OCI-LY1 (cell line): ENCODE results near the gene SLC22A23.

ENCODE experiments used
- H2AFZ ChIP-seq: fragments of 200-600 bp; sonication (generic), shearing (Covaris generic); 2 replicates; pipeline ENCODE4 v1.6.0; 2014; ENCODE audit warnings: antibody characterized with exemption, mild to moderate bottlenecking, low read length
- H3F3A ChIP-seq: fragments of 200-600 bp; sonication (generic), shearing (Covaris generic); 2 replicates; pipeline ENCODE4 v1.6.0; 2014; ENCODE audit warnings: mild to moderate bottlenecking, antibody characterized with exemption, low read length, moderate library complexity; ENCODE audit not compliant: insufficient read depth
- H3K27ac ChIP-seq: fragments of 200-600 bp; sonication (generic); 2 replicates; pipeline ENCODE4 v1.5.1; 2014; ENCODE audit warnings: low read length, mixed run types, mild to moderate bottlenecking, low read depth; ENCODE audit not compliant: poor library complexity, severe bottlenecking
- H3K27me3 ChIP-seq: fragments of 200-600 bp; sonication (generic); 2 replicates; pipeline ENCODE4 v1.6.0; 2014; ENCODE audit warnings: antibody characterized with exemption, mild to moderate bottlenecking, low read length, moderate library complexity; ENCODE audit not compliant: insufficient read depth
- H3K36me3 ChIP-seq: fragments of 200-600 bp; sonication (generic); 2 replicates; pipeline ENCODE4 v1.6.1; 2014; ENCODE audit warnings: mild to moderate bottlenecking, antibody characterized with exemption, low read length, moderate library complexity, mixed read lengths; ENCODE audit not compliant: insufficient read depth
- H3K4me1 ChIP-seq: fragments of 200-600 bp; sonication (generic); 2 replicates; pipeline ENCODE4 v1.5.1; 2014; ENCODE audit warnings: mild to moderate bottlenecking, low read length, moderate library complexity; ENCODE audit not compliant: insufficient read depth, severe bottlenecking
- H3K4me2 ChIP-seq: fragments of 200-600 bp; sonication (generic), shearing (Covaris generic); 2 replicates; pipeline ENCODE4 v1.6.1; 2014; ENCODE audit warnings: low read length
- H3K4me3 ChIP-seq: fragments of 200-600 bp; sonication (generic); 2 replicates; pipeline ENCODE4 v1.5.1; 2014; ENCODE audit warnings: low read length, low read depth, mild to moderate bottlenecking, mixed read lengths; ENCODE audit not compliant: poor library complexity, severe bottlenecking
- H3K79me2 ChIP-seq: fragments of 200-600 bp; shearing (Covaris generic); 2 replicates; pipeline ENCODE4 v1.6.1; 2016; ENCODE audit warnings: mixed run types, low read length, mixed read lengths; ENCODE audit not compliant: insufficient read depth
- H3K9ac ChIP-seq: fragments of 200-600 bp; sonication (generic), shearing (Covaris generic); 2 replicates; pipeline ENCODE4 v1.6.1; 2014; ENCODE audit warnings: mild to moderate bottlenecking, low read length, mixed read lengths
- H3K9me2 ChIP-seq: fragments of 200-600 bp; sonication (generic), shearing (Covaris generic); 2 replicates; pipeline ENCODE4 v1.6.1; 2014; ENCODE audit warnings: low read depth, mild to moderate bottlenecking, low read length, mixed read lengths
- H3K9me3 ChIP-seq: fragments of 200-600 bp; shearing (Covaris generic); 2 replicates; pipeline ENCODE4 v1.6.1; 2014; ENCODE audit warnings: low read length, mixed read lengths
- H4K20me1 ChIP-seq: fragments of 200-600 bp; sonication (generic), shearing (Covaris generic); 2 replicates; pipeline ENCODE4 v1.6.0; 2016; ENCODE audit warnings: mild to moderate bottlenecking, low read length; ENCODE audit not compliant: insufficient read depth
- EZH2 ChIP-seq: fragments of 200-600 bp; sonication (generic), shearing (Covaris generic); IDR thresholded peaks from 2 replicates; pipeline ENCODE4 v1.8.0; 2017; ENCODE audit warnings: borderline replicate concordance, mixed run types, mild to moderate bottlenecking, antibody characterized with exemption, low read length, moderate library complexity, mixed read lengths
- TF ChIP-seq, protein P1 (sequence below): fragments of 200-600 bp; sonication (generic), shearing (Covaris generic); IDR thresholded peaks from 2 replicates; pipeline ENCODE4 v1.5.1; 2017; ENCODE audit warnings: mild to moderate bottlenecking, antibody characterized with exemption, low read length, moderate library complexity, mixed read lengths

Gene SLC22A23

DNA sequence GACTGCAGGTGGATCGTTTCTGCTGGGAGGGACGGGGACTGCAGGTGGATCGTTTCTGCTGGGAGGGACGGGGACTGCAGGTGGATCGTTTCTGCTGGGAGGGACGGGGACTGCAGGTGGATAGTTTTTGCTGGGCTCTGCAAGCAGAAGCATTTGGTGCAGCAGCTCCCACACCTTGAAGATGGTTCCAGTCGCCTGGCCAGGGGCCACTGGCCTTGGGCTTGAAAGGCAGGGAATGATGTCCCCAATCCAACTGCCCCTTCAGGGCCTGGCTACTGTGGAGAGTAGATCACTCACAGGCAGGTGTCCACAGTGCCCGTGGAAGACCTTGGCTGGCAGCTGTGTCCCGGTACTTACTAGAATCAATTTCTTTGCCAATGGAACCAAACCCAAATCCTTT is 129.9 kb downstream of the SLC22A23 start:
- Histone ChIP-seq H3K79me2 (no peaks in the 10 kb centered on the region), H3K9me3 (no peaks in the 10 kb centered on the region), H3K4me3 (no peak overlapping the region), H2AFZ (no peak overlapping the region), H4K20me1 (no peaks in the 10 kb centered on the region), H3K4me1 (no peaks in the 10 kb centered on the region), H3K4me2 (no peak overlapping the region), H3F3A (no peaks in the 10 kb centered on the region), H3K9me2 (no peaks in the 10 kb centered on the region), H3K27ac (no peak overlapping the region), H3K27me3 (peaks cover 6% of the 10 kb centered on the region), H3K9ac (no peak overlapping the region), H3K36me3 (no peaks in the 10 kb centered on the region)
- no peak for TF ChIP-seq EZH2

DNA sequence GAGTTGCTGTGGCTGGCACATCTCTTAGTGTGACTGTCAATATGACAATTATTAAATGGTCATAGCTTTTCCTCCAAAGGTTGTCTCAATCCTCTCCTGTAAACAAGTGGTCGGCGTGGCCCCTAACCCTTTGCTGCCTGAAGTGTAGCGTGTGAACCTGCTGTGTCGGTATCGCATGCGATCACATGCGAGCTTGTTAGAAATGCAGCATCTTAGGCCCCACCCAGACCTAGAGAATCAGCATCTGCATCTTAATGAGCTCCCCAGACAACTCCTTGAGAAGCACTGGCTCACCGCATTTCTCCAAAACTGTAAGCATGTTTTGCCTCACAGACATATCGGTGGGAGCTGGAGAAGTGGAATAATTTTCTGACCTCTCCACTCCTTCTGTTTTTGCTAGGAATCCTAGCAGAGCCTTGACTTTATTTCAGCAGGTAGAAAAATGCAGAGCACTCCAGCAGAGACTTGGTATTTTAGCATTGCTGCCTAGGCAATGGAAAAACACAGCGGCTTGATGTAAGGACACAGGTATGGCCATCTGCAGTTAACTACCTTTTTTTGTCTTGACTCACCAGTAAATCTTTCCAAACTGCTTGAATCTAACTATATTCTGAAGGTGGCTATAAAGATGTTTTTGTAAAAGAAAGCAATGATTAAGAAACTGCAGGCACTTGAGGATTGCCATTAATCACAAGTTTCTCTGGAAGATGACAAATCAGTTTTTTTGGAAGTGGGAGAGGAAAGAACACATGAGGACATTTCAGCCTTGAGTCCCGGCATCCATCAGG is 130.5 kb downstream of the SLC22A23 start:
- H3K27ac ChIP-seq: no peak overlapping the region
- H3K4me1 ChIP-seq: no peaks in the 10 kb centered on the region
- H2AFZ ChIP-seq: no peak overlapping the region

DNA sequence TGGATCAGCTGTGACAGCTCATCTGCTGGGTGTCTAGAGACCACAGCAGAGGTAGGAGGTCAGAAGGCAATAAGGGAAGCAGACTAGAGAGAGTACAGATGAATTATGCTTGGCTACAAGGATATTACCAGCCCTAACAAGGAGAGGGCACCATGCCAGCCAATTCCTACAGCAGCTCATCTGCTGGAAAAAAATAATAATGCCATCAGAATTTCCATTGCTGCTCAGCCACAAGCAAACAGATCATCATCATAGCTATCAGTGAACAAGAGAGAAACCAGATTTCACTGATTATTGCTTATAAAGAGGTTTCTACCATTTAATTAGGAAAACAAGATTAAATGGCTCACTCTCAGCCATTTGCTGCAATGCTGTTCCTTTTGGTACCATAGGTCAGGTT is 131.6 kb downstream of the SLC22A23 start:
- no peaks in the 10 kb centered on the region; the same call in 1 of the 2 replicates for H3K27me3 ChIP-seq
- no peak overlapping the region for H3K9ac ChIP-seq
- H4K20me1 ChIP-seq: no peaks in the 10 kb centered on the region
- no peak overlapping the region for H2AFZ ChIP-seq
- TF ChIP-seq, protein P1, sequence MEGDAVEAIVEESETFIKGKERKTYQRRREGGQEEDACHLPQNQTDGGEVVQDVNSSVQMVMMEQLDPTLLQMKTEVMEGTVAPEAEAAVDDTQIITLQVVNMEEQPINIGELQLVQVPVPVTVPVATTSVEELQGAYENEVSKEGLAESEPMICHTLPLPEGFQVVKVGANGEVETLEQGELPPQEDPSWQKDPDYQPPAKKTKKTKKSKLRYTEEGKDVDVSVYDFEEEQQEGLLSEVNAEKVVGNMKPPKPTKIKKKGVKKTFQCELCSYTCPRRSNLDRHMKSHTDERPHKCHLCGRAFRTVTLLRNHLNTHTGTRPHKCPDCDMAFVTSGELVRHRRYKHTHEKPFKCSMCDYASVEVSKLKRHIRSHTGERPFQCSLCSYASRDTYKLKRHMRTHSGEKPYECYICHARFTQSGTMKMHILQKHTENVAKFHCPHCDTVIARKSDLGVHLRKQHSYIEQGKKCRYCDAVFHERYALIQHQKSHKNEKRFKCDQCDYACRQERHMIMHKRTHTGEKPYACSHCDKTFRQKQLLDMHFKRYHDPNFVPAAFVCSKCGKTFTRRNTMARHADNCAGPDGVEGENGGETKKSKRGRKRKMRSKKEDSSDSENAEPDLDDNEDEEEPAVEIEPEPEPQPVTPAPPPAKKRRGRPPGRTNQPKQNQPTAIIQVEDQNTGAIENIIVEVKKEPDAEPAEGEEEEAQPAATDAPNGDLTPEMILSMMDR: no peak
- TF ChIP-seq EZH2: no peak
- H3F3A ChIP-seq: no peaks in the 10 kb centered on the region
- H3K79me2 ChIP-seq: no peaks in the 10 kb centered on the region
- H3K9me2 ChIP-seq: no peaks in the 10 kb centered on the region
- H3K4me2 ChIP-seq: no peak overlapping the region
- H3K36me3 ChIP-seq: no peaks in the 10 kb centered on the region
- no peak overlapping the region for H3K27ac ChIP-seq
- H3K4me3 ChIP-seq: no peak overlapping the region
- no peaks in the 10 kb centered on the region for H3K9me3 ChIP-seq
- no peaks in the 10 kb centered on the region for H3K4me1 ChIP-seq

More for the DNA sequence above, 130.5 kb downstream of the SLC22A23 start:
- no peaks in the 10 kb centered on the region for H3F3A ChIP-seq
- no peaks in the 10 kb centered on the region for H3K9me2 ChIP-seq
- no peak overlapping the region for H3K4me3 ChIP-seq
- H4K20me1 ChIP-seq: no peaks in the 10 kb centered on the region
- H3K9ac ChIP-seq: no peak overlapping the region
- H3K27me3 ChIP-seq: peaks cover 6% of the 10 kb centered on the region
- H3K79me2 ChIP-seq: no peaks in the 10 kb centered on the region
- TF ChIP-seq, protein P1: no peak
- TF ChIP-seq EZH2: no peak
- no peaks in the 10 kb centered on the region for H3K9me3 ChIP-seq
- no peaks in the 10 kb centered on the region for H3K36me3 ChIP-seq
- H3K4me2 ChIP-seq: no peak overlapping the region
